PC-9 (cell line): ENCODE results near the gene CLIP1.
"Not testable (repeated sequence)": the region's sequence is repeated elsewhere in the genome, so short reads cannot be mapped to it uniquely, and the experiment has no call there.

ENCODE experiments used
- EZH2 ChIP-seq: fragments of 200-600 bp; sonication (generic); IDR thresholded peaks from 2 replicates; pipeline ENCODE4 v1.8.0; 2017; ENCODE audit warnings: antibody characterized with exemption, low read depth
- TF ChIP-seq, protein P1 (sequence below): fragments of 200-600 bp; sonication (generic); conservative IDR thresholded peaks from 2 replicates; pipeline ENCODE4 v1.6.1; 2017; ENCODE audit warnings: mixed run types, antibody characterized with exemption, mild to moderate bottlenecking, moderate library complexity

DNA sequence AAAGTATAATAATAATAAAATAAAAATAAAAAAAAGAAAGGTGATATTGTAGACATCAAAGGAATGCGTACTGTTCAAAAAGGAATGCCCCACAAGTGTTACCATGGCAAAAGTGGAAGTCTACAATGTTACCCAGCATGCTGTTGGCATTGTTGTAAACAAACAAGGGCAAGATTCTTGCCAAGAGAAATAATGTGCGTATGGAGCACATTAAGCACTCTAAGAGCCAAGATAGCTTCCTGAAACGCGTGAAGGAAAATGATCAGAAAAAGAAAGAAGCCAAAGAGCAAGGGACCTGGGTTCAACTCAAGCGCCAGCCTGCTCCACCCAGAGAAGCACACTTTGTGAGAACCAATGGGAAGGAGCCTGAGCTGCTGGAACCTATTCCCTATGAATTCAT is 57.2 kb downstream of the CLIP1 start:
- TF ChIP-seq, protein P1, sequence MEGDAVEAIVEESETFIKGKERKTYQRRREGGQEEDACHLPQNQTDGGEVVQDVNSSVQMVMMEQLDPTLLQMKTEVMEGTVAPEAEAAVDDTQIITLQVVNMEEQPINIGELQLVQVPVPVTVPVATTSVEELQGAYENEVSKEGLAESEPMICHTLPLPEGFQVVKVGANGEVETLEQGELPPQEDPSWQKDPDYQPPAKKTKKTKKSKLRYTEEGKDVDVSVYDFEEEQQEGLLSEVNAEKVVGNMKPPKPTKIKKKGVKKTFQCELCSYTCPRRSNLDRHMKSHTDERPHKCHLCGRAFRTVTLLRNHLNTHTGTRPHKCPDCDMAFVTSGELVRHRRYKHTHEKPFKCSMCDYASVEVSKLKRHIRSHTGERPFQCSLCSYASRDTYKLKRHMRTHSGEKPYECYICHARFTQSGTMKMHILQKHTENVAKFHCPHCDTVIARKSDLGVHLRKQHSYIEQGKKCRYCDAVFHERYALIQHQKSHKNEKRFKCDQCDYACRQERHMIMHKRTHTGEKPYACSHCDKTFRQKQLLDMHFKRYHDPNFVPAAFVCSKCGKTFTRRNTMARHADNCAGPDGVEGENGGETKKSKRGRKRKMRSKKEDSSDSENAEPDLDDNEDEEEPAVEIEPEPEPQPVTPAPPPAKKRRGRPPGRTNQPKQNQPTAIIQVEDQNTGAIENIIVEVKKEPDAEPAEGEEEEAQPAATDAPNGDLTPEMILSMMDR = not testable (repeated sequence)
- TF ChIP-seq EZH2 = not testable (repeated sequence)
